Measurements from ENCODE around the gene FCN2. TPM values are rescaled to one million over a fixed set of nuclear protein-coding genes. Genes with fewer than 3 reads are reported as not detected.

Gene FCN2
- total and polyA plus RNA-seq, 10 donors: 0.38 to 7.6 (median 1.8) TPM; not detected in 1

DNA sequence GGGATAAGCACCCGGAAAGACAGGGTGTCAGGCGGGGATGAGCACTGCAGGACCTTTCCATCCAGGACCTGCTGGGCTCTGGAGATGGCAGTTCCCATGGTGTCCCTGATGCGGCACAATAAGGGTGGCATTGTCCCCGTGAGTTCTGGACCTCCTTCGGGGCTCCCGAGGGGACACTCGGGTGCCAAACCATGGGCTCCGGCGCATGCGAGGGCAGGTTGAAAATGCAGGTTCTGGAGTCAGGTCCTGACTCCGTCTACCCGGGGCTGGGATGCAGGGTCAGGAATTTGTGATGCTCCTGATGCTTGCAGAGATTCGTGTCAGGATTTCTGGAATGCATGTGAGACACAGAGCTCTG is 682 bp downstream of the FCN2 start:
- Histone ChIP-seq H3K4me3 (no peak overlapping the region), H3K36me3 (no peaks in the 10 kb centered on the region), H3K27ac (no peak overlapping the region), H3K27me3 (replicated peaks in 1 of 7) (peaks cover 0 to 37% (median 0%) of the 10 kb centered on the region in 7 donors), H3K4me1 (no peaks in the 10 kb centered on the region), H3K9me3 (no peaks in the 10 kb centered on the region)
- TF ChIP-seq POLR2AphosphoS5 (IDR thresholded peaks at IDR 0.05): no peak
- TF ChIP-seq, protein P1, sequence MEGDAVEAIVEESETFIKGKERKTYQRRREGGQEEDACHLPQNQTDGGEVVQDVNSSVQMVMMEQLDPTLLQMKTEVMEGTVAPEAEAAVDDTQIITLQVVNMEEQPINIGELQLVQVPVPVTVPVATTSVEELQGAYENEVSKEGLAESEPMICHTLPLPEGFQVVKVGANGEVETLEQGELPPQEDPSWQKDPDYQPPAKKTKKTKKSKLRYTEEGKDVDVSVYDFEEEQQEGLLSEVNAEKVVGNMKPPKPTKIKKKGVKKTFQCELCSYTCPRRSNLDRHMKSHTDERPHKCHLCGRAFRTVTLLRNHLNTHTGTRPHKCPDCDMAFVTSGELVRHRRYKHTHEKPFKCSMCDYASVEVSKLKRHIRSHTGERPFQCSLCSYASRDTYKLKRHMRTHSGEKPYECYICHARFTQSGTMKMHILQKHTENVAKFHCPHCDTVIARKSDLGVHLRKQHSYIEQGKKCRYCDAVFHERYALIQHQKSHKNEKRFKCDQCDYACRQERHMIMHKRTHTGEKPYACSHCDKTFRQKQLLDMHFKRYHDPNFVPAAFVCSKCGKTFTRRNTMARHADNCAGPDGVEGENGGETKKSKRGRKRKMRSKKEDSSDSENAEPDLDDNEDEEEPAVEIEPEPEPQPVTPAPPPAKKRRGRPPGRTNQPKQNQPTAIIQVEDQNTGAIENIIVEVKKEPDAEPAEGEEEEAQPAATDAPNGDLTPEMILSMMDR (IDR thresholded peaks at IDR 0.05 in 8 of 11, conservative IDR thresholded peaks at IDR 0.05 in 3 of 11): no peak
- TF ChIP-seq POLR2A (IDR thresholded peaks at IDR 0.05): no peak
- intact Hi-C loops (cut with DNase I; ENCODE audit: low total_unique reads): no loop called here
- 91 to 96% (median 93%) methylated on average over 12 to 13 of the region's 13 CpGs for WGBS, 5 donors
- no peak for DNase-seq

DNA sequence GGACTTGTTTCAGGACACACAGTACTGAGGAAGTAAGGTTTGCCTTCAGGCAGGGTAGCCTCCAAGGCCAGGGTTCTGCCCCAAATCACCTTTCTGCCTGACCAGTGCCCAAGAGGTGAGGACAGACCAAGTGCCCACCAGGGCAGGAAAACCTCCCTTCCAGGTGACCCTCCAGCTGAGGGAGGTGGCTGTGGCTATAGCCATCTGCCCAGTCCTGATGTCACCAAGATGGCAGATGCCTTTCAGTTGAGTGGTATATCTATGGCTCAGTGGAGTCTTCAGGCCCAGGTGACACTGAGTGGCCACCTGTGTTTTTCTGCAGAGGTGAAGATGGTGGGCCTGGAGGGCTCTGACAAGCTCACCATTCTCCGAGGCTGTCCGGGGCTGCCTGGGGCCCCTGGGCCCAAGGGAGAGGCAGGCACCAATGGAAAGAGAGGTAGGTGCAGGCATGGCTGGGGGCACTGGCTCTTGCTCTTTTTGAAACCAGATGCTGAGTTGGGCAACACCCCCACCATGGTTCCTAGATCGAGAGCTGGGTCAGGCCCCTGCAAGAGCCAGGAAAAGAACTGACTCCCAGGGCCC is 1.7 kb downstream of the FCN2 start:
- H3K4me1 ChIP-seq: no peaks in the 10 kb centered on the region
- no peaks in the 10 kb centered on the region for H3K36me3 ChIP-seq
- H3K27me3 ChIP-seq (replicated peaks in 1 of 7): peaks cover 0 to 45% (median 0%) of the 10 kb centered on the region in 7 donors
- no peaks in the 10 kb centered on the region for H3K9me3 ChIP-seq
- 68 to 97% (median 84%) methylated on average over 3 of the region's 3 CpGs for WGBS, 5 donors
- H3K4me3 ChIP-seq: no peak overlapping the region
- no peak for DNase-seq
- TF ChIP-seq, protein P1 (IDR thresholded peaks at IDR 0.05 in 8 of 11, conservative IDR thresholded peaks at IDR 0.05 in 3 of 11): no peak
- TF ChIP-seq POLR2A (IDR thresholded peaks at IDR 0.05): no peak
- intact Hi-C loops (cut with DNase I; ENCODE audit: low total_unique reads): no loop called here
- H3K27ac ChIP-seq: no peak overlapping the region

DNA sequence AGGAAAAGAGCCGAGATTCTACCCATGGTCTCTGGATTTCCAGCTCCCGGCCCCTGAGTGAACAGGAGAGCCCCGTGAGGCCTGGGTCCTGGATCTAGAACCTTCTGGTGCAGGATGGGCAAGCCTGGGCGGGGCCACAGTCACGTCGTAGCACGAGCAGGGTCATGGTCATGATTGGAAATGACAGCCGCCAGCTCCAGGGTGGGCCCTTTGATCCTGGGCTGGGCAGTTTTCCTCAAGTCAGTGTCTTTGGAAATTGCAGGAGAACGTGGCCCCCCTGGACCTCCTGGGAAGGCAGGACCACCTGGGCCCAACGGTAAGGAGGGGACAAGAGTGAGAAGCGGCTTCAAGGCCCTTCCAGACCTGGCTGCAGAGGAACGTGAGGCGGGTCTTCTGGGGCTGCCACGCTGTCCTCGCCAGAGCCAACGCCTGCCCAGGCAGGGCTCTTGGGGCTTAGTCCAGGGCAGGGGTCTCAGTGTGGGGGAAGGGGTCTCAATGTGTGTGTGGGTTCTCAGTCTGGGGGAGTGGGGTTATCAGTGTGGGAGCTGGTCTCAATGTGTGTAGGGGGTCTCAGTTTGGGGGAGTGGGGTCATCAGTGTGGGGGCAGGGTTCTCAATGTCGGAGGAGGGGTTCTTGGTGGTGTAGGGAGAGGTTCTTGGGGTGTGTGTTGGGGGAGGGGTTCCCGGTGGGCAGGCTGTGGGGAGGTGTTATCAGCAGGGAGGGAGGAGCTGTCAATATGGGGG is 2.6 kb downstream of the FCN2 start:
- TF ChIP-seq POLR2AphosphoS5 (IDR thresholded peaks at IDR 0.05) (no peak), POLR2A (IDR thresholded peaks at IDR 0.05) (no peak)
- TF ChIP-seq, protein P1 (IDR thresholded peaks at IDR 0.05 in 8 of 11, conservative IDR thresholded peaks at IDR 0.05 in 3 of 11): no peak

DNA sequence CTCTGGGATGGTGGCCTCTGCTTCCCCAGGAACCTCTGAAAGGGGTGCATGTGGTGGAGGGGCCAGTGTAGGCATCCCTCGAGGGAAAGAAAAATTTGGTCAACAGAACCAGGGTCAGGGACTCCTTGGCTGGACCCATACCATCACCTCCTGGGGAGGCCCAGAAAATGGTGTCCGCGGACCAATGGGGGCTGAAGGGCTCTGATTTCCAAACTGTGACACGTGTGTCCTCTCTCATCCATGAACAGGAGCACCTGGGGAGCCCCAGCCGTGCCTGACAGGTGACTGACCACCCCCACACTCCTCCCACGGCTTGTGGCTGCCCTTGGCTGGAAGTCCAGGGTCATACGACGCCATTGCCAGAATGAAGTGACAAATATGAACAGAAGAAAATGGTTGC is 3.9 kb downstream of the FCN2 start:
- TF ChIP-seq, protein P1 (IDR thresholded peaks at IDR 0.05 in 8 of 11, conservative IDR thresholded peaks at IDR 0.05 in 3 of 11): no peak
- TF ChIP-seq POLR2A (IDR thresholded peaks at IDR 0.05): no peak
- no peak for TF ChIP-seq POLR2AphosphoS5 (IDR thresholded peaks at IDR 0.05)
- peaks cover 0 to 62% (median 0%) of the 10 kb centered on the region in 7 donors for H3K27me3 ChIP-seq (replicated peaks in 1 of 7)
- intact Hi-C loops (cut with DNase I; ENCODE audit: low total_unique reads): no loop called here
- no peaks in the 10 kb centered on the region for H3K9me3 ChIP-seq
- peaks cover 0 to 9% (median 0%) of the 10 kb centered on the region in 6 donors for H3K4me1 ChIP-seq
- no peaks in the 10 kb centered on the region for H3K36me3 ChIP-seq
- H3K4me3 ChIP-seq: no peak overlapping the region
- DNase-seq: no peak
- WGBS, 5 donors: 71 to 88% (median 86%) methylated on average over 8 of the region's 8 CpGs
- H3K27ac ChIP-seq: no peak overlapping the region

More for the DNA sequence above, 2.6 kb downstream of the FCN2 start:
- WGBS, 5 donors: 86 to 96% (median 88%) methylated on average over 13 to 18 of the region's 18 CpGs
- H3K9me3 ChIP-seq: no peaks in the 10 kb centered on the region
- H3K4me1 ChIP-seq: peaks cover 0 to 9% (median 0%) of the 10 kb centered on the region in 6 donors
- H3K4me3 ChIP-seq: no peak overlapping the region
- H3K36me3 ChIP-seq: no peaks in the 10 kb centered on the region
- H3K27me3 ChIP-seq (replicated peaks in 1 of 7): peaks cover 0 to 54% (median 0%) of the 10 kb centered on the region in 7 donors
- no peak for DNase-seq
- intact Hi-C loops (cut with DNase I; ENCODE audit: low total_unique reads): no loop called here
- H3K27ac ChIP-seq: no peak overlapping the region
